CD4-positive, alpha-beta T cell treated with Interleukin-15 for 4 hours (primary cell): ENCODE measurements around the gene LOXL1.

Source experiments
- DNase-seq: peaks from one replicate; pipeline ENCODE4 v3.0.0-alpha.2; 2020; ENCODE audit warnings: low spot score

Gene LOXL1

DNA sequence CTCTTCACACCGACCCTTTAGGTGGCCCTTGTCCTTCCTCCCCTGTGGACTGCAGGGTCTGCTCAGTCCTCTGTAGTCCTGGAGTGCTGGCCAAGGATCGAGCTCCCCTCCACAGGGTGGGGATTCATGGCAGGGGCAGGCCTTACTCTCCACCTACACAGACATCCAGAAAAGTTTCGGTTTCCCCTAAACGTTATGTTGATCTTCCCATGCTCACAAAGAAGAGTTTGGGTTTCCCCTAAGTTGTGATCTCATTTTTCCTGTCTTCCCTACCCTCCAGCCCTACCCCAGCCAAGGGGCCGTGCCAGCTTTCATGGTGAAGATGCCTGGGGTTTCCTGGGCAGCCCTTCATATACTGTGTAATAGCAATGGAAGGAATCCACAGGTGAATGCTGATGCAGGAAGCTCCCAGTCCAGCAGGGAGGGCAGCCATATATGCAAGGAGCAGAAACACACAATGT lies 55.5 kb downstream of the LOXL1 start:
- no peak for DNase-seq

DNA sequence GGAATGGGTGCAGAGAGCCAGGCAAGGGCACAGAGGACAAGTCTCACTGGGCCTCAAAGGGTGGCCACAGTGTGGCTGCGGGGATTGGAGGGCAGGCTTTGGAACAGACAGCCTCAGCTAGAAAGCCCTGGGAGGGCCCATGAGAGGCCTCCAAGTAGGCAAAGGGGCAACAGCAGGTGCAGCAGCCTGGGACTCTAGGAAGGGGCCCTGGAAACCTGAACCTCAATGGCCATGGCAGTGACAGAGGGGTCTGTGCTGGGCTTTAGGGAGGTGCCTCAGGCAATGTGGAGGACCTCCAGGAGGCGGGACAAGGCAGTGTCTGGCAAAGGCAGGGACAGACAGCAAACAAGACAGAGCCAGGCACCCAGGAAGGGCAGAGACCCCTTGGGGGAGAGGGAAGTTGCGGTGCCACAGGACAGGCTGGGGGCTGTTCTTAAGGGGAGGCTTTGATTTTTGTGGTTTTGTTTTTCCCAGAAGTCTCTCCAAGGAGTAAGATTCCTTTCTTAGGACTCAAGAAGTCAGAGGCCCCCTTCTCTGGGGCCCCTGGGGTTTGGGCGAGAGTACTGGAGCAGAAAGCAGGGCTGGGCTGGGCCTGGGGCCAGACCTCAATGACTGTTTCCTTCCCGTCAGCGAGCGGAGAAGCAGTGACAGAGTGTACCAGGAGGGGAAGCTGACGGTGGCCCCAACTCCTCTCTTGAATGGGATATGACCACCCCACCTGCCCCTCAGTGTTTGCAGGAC lies 56.1 kb downstream of the LOXL1 start:
- no peak for DNase-seq

GRCh38 chr15:73983211-73983727 lies 57.0 kb downstream of the LOXL1 start:
- no peak for DNase-seq

DNA sequence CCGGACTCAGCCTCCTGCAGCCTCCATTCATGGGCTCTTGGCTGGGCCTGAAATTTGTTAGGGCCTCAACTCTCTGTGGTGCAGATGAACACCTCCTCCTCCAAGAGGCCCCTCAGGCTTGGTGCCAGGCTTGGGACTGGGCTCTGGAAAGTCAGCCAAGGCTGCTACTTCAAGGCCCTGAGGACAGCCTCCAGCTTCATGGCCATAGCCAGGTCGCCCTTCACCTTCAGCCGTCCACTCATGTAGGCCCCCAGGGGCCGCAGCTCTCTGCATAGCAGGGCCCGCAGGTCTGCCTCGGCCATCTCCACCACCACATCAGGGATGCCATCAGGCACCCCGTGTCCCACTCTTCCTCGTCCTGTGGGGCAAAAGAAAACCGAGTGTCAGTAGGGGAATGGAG lies 57.5 kb downstream of the LOXL1 start:
- no peak for DNase-seq

- DNase-seq, result no peak
Observed at GRCh38 chr15:73984208-73984979, 58.1 kb downstream of the LOXL1 start.

- DNase-seq, result no peak
Observed at GRCh38 chr15:73985101-73985873, 59.0 kb downstream of the LOXL1 start.

GRCh38 chr15:73986055-73986775 lies 60.0 kb downstream of the LOXL1 start:
- no peak for DNase-seq

DNA sequence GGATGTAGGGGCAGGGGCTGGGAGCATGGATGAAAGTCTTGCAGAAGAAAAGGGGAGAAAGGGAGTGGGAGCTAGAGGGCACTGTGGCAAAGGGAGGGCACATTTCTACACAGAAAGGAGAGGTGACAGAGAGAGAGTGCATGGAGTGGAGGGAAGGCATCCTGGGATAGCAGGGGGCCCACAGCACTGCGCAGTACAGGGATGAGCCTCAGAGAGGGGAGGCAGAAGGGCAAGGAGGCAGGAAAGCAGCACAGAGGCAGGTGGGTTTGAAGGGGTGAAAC lies 60.5 kb downstream of the LOXL1 start:
- no peak for DNase-seq

GRCh38 chr15:73987250-73987649 lies 61.0 kb downstream of the LOXL1 start:
- DNase-seq, result no peak

DNA sequence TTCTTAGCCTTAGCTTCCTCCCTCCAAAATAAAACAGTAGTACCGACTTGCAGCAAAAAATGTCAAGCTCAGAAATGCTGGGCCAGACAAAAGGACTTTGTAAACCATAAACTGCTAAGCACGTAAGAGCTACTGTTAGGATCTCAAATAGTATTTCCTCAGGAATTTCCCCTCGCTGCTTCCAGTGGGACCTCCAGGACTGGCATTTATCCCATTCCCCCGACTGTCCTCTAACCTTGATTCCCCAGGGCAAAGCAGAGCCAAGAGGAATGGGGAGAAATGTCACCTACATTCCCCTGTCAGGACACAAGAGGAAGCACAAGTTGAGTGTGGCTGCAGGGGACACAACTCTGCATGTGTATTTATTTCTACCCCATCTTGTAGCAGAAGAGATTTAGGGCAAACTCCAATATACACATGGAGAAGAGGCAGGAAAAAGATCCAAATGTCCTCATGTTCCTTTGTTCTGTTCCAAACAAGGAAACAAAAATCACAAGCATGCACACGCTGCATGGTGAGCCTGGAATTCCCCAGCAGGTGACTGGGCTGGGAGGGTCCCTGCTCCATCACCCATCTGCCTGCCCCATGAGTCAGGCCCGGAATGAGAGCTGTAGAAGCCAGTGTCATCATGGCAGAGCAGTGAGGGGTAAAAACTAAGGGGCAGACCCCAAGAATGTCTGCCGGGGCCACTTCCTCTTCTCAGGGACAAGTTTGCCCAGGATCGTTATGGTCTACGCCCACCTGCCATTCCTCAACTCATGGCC lies 61.6 kb downstream of the LOXL1 start:
- DNase-seq, result no peak

DNA sequence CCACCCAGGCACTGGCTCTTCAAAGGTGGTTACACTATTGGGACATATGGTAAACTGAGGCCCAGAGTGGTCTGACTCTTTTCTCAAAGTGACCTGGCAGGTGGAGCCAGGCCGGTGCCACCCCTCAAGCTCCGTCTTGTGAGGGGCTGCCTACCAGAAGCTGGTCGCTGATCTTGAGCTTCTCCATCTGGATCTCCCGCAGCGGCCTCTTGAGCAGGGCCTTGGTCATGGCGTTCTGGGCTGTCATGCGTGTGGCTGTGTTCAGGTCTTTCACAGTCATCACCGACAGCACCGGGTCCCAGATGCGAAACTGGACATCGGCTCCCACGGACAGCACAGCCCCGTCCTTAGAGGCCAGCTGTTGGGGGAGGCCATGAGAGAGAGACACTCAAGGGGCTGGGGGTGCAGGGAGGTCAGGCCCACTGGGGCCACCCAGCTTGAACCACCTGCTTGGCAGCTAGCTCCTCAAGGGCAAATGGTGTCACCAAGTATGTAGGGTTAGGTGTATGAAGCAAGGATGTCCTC lies 62.2 kb downstream of the LOXL1 start:
- DNase-seq, result no peak

- no peak for DNase-seq
Observed at GRCh38 chr15:73989001-73989798, 62.9 kb downstream of the LOXL1 start.

DNA sequence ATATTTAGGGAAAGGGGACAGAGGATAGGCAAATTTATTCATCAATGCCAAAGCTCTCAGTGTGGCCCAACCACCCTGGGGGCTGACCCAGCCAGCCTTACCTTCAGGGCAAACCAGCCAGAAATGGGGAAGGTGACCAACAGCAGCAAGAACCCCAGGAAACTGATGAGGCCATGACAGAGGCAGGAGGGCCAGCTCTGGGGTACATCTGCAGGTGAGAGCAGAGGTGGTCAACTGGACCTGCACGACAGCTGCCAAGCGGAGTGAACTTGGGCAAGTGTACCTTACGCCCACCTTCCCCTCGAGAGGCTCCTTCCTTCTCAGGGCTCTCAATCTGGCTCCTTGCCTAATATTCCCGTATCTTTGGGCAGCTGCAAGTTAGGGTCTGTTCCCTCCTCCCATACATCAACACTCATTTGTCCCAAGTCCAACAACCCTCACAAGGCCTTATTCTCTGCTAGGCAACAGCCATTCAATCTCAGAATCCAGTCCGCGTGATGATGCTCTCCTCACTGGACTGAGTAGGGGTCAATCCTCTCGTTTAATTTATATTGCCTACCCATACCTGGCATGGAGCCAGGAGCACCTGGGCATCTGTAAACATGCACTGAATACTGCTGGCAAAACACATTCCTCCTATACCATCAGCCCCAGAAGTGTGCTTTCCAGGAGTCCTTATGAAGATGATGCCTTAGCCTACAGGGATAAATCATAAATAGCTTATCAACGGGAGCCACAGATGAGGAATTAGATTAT lies 64.2 kb downstream of the LOXL1 start:
- no peak for DNase-seq

GRCh38 chr15:73991260-73991659 lies 65.0 kb downstream of the LOXL1 start:
- DNase-seq, result no peak

DNA sequence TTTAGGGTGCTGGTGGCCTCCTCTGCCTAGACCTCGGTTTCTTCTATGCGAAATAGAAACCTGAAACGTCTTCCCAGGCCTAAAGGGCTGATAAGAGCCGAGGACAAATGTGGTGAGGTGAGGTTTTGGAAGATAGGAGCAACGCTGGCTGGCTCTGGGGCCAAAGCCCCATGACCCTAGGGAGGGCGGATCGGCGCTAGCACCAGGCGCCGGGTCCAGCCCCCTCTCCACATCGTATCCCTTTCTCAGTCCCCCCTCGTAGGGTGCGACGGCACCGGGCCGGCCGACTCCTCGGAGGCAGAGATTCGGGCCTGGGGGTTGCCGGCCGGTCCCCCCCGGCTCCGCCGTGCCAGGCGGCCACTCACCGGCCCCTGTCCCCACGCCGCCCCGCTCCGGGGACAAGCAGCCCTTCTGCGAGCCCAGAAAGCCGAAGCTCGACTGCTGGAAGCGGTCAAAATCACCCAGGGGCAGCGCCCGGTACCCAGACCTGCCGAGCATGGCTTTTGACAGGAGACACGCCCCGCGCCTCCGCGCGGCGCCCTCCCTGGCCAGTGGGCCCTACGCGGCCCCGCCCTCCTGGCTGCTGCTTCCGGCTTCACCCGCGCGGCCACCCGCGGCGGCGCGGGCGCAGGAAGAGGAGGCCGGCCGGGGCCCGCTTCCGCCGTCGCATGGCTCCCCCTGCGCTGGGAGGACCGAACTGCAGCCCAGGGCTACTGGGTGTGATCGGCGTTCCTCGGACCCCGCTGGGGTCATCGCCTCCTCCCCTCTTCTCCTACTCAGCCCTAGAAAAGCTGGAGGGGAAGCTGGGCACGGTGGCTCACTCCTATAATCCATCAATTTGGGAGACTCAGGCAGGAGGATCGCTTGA lies 65.7 kb downstream of the LOXL1 start, which contains the start of gene STOML1:
STOML1 (minus strand) TSS at position 570 of the 868 bp plus-strand sequence; CDS start at position 498, 72 bp downstream.
- peak; percentile 96 for DNase-seq

DNA sequence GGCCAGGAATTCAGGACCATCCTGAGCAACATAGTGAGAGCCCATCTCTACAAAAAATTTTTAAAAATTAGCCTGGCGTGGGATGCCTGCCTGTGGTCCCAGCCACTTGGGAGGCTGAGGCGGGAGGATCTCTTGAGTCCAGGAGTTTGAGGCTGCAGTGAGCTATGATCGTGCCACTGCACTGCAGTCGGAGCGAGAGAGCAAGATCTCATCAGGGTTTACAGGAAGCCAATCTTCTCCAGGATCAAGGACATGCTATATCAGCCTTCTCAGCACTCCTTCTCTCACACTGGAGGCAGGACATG lies 66.3 kb downstream of the LOXL1 start:
- DNase-seq, result no peak

GRCh38 chr15:73993211-73993994 lies 67.1 kb downstream of the LOXL1 start:
- no peak for DNase-seq
